Right atrium auricular region (tissue), 2 donors: Measurements from ENCODE around the gene BHMT. TPM values are rescaled to one million over a fixed set of nuclear protein-coding genes. Genes with fewer than 3 reads are reported as not detected.
A peak's percentile ranks its signal among the peaks of the same experiment; 100 is the strongest.
"Not testable (repeated sequence)": the region's sequence is repeated elsewhere in the genome, so short reads cannot be mapped to it uniquely, and the experiment has no call there.

Source experiments
- DNase-seq: peaks from one replicate; pipeline ENCODE4 v3.0.0-alpha.2; 2019; ENCODE audit warnings: low spot score
- H3K27ac ChIP-seq, 2 donors: fragments of 200-600 bp; sonication (generic); 1 replicate in 1 of 2; 2 replicates in 1 of 2; pipeline ENCODE4 v1.5.1; 2016 to 2019
- H3K27me3 ChIP-seq, 2 donors: fragments of 200-600 bp; sonication (generic); one replicate each; pipeline versions ENCODE4 v1.5.1 to v1.6.0; 2017 to 2019
- H3K36me3 ChIP-seq: fragments of 200-600 bp; sonication (generic); one replicate; pipeline ENCODE4 v1.5.1; 2016
- H3K4me1 ChIP-seq, 2 donors: fragments of 200-600 bp; sonication (generic); one replicate each; pipeline versions ENCODE4 v1.5.1 to v1.6.0; 2017 to 2019
- H3K4me3 ChIP-seq, 2 donors: fragments of 200-600 bp; sonication (generic); 1 replicate in 1 of 2; 2 replicates in 1 of 2; pipeline ENCODE4 v1.5.1; 2017 to 2019; ENCODE audit warnings: mild to moderate bottlenecking in 1 of 2, moderate library complexity in 1 of 2
- H3K9me3 ChIP-seq, 2 donors: fragments of 200-600 bp; sonication (generic); one replicate each; pipeline ENCODE4 v1.5.1; 2019
- CTCF ChIP-seq, 2 donors: fragments of 200-600 bp; sonication (generic); IDR thresholded peaks; one replicate each; pipeline ENCODE4 v1.5.1; 2019; ENCODE audit warnings: antibody characterized with exemption in 2 of 2
- total RNA-seq, 2 donors: library from RNA; depleted of rRNA; stranded (reverse); fragments of >200 nt; gene quantifications; one replicate each; pipeline ENCODE4 v1.1.0, GENCODE V29; 2016

The BHMT gene
- total RNA-seq, 2 donors from 2014 or later, result not detected

GRCh38 chr5:79170661-79171060 lies 59.1 kb downstream of the BHMT start:
- no peak for TF ChIP-seq CTCF (IDR thresholded peaks at IDR 0.05)
- H3K27ac ChIP-seq, result no peak overlapping the region

GRCh38 chr5:79171635-79172245 lies 60.1 kb downstream of the BHMT start:
- H3K9me3 ChIP-seq, result no peaks in the 10 kb centered on the region
- no peak for TF ChIP-seq CTCF (IDR thresholded peaks at IDR 0.05)
- H3K27me3 ChIP-seq, result no peaks in the 10 kb centered on the region
- no peak overlapping the region for H3K4me3 ChIP-seq
- H3K4me1 ChIP-seq, result peaks cover 0 to 3% of the 10 kb centered on the region in 2 donors
- no peak overlapping the region for H3K27ac ChIP-seq
- no peak for DNase-seq
- no peaks in the 10 kb centered on the region for H3K36me3 ChIP-seq

More at GRCh38 chr5:79170661-79171060, 59.1 kb downstream of the BHMT start:
- H3K9me3 ChIP-seq, result no peaks in the 10 kb centered on the region
- no peaks in the 10 kb centered on the region for H3K36me3 ChIP-seq
- no peak overlapping the region for H3K4me3 ChIP-seq
- no peaks in the 10 kb centered on the region for H3K27me3 ChIP-seq
- peaks cover 0 to 3% of the 10 kb centered on the region in 2 donors for H3K4me1 ChIP-seq
- DNase-seq, result no peak

- Histone ChIP-seq H3K27ac (no peak overlapping the region), H3K9me3 (no peaks in the 10 kb centered on the region), H3K4me1 (peaks cover 0 to 3% of the 10 kb centered on the region in 2 donors), H3K27me3 (no peaks in the 10 kb centered on the region), H3K4me3 (no peak overlapping the region), H3K36me3 (no peaks in the 10 kb centered on the region)
- no peak for DNase-seq
- no peak for TF ChIP-seq CTCF (IDR thresholded peaks at IDR 0.05)
These were observed 60.7 kb downstream of the BHMT start for GRCh38 chr5:79172269-79172668.

- no peak for DNase-seq
- H3K27ac ChIP-seq, result no peak overlapping the region
- no peak for TF ChIP-seq CTCF (IDR thresholded peaks at IDR 0.05)
- no peak overlapping the region for H3K4me3 ChIP-seq
- H3K27me3 ChIP-seq, result no peaks in the 10 kb centered on the region
- H3K36me3 ChIP-seq, result no peaks in the 10 kb centered on the region
- H3K9me3 ChIP-seq, result no peaks in the 10 kb centered on the region
- peaks cover 0 to 3% of the 10 kb centered on the region in 2 donors for H3K4me1 ChIP-seq
These were observed 62.0 kb downstream of the BHMT start for GRCh38 chr5:79173626-79174025.

GRCh38 chr5:79180449-79180848 lies 68.8 kb downstream of the BHMT start:
- not testable (repeated sequence) for DNase-seq, H3K9me3 ChIP-seq, H3K36me3 ChIP-seq, H3K27me3 ChIP-seq, H3K27ac ChIP-seq, H3K4me3 ChIP-seq
- H3K4me1 ChIP-seq, result peaks cover 0 to 12% of the 10 kb centered on the region in 2 donors

GRCh38 chr5:79181419-79182022 lies 69.9 kb downstream of the BHMT start:
- no peaks in the 10 kb centered on the region for H3K27me3 ChIP-seq
- DNase-seq, result no peak
- no peak for TF ChIP-seq CTCF (IDR thresholded peaks at IDR 0.05)
- H3K4me3 ChIP-seq, result no peak overlapping the region
- peak overlapping the region in 1 of 2 donors; percentile 5 for H3K27ac ChIP-seq
- no peaks in the 10 kb centered on the region for H3K9me3 ChIP-seq
- H3K36me3 ChIP-seq, result no peaks in the 10 kb centered on the region
- H3K4me1 ChIP-seq, result peaks cover 0 to 12% of the 10 kb centered on the region in 2 donors

Other genes starting within 250 kb of the BHMT start
- 10 to 100 TPM; 11.5 to 16.4 TPM for gene ARSB, start 126.5 kb upstream of the BHMT start, total RNA-seq
- gene DMGDH, start 42.1 kb upstream of the BHMT start, total RNA-seq, result 1 to 10 TPM; 1.3 to 4.0 TPM
- gene BHMT2, start 42.0 kb upstream of the BHMT start, total RNA-seq, result 10 to 100 TPM in 1 of 2 donors, 1 to 10 TPM in 1; 8.1 to 17.1 TPM
- gene JMY, start 124.3 kb downstream of the BHMT start, total RNA-seq, result 10 to 100 TPM; 10.6 to 13.6 TPM